Measurements from ENCODE around the gene TGFBR2.

GRCh38 chr3:30660656-30661055 is 54.3 kb downstream of the TGFBR2 start:
- TF ChIP-seq, protein P1, sequence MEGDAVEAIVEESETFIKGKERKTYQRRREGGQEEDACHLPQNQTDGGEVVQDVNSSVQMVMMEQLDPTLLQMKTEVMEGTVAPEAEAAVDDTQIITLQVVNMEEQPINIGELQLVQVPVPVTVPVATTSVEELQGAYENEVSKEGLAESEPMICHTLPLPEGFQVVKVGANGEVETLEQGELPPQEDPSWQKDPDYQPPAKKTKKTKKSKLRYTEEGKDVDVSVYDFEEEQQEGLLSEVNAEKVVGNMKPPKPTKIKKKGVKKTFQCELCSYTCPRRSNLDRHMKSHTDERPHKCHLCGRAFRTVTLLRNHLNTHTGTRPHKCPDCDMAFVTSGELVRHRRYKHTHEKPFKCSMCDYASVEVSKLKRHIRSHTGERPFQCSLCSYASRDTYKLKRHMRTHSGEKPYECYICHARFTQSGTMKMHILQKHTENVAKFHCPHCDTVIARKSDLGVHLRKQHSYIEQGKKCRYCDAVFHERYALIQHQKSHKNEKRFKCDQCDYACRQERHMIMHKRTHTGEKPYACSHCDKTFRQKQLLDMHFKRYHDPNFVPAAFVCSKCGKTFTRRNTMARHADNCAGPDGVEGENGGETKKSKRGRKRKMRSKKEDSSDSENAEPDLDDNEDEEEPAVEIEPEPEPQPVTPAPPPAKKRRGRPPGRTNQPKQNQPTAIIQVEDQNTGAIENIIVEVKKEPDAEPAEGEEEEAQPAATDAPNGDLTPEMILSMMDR (IDR thresholded peaks at IDR 0.05): no peak
- no peak for TF ChIP-seq POLR2A (IDR thresholded peaks at IDR 0.05)
